ENCODE results near the gene HEATR1. TPM values are rescaled to one million over a fixed set of nuclear protein-coding genes. Genes with fewer than 3 reads are reported as not detected.
A peak's percentile ranks its signal among the peaks of the same experiment; 100 is the strongest.

Gene HEATR1
- total RNA-seq, 2 experiments from 2014 or later, result 34.4 to 69.0 TPM

GRCh38 chr1:236545621-236546169 lies 58.6 kb downstream of the HEATR1 start:
- Histone ChIP-seq H3K79me2 (ENCODE audit: insufficient read depth, low read depth, low read length) (no peaks in the 10 kb centered on the region), H3K9me3 (ENCODE audit: low read length) (no peaks in the 10 kb centered on the region), H3K36me3 (ENCODE audit: insufficient read depth, low read length) (peaks cover 82% of the 10 kb centered on the region), H4K20me1 (ENCODE audit: insufficient read depth, low read length) (no peaks in the 10 kb centered on the region), H3K27ac (ENCODE audit: low read depth, low read length, poor library complexity, severe bottlenecking) (no peak overlapping the region), H2AFZ (ENCODE audit: low read length) (no peak overlapping the region), H3K4me1 (ENCODE audit: insufficient read depth, low read length, poor library complexity, severe bottlenecking) (no peaks in the 10 kb centered on the region), H3K4me2 (ENCODE audit: low read length) (no peak overlapping the region), H3K4me3 (ENCODE audit: low read depth, low read length, poor library complexity, severe bottlenecking) (no peak overlapping the region), H3K9me2 (ENCODE audit: insufficient read depth, low read length) (no peaks in the 10 kb centered on the region)
- DNase-seq (ENCODE audit: low spot score), result no peak
- CTCF ChIA-PET (ENCODE audit: unreplicated experiment), result no interaction called here
- no TSS peak for BruUV-seq (replicated peaks)
- POLR2A ChIA-PET, result no interaction called here
- intact Hi-C loops (cut with micrococcal nuclease; ENCODE audit: unreplicated experiment), result no loop called here
- TF ChIP-seq CTCF (conservative IDR thresholded peaks at IDR 0.05; ENCODE audit: low read length), result no peak
- TF ChIP-seq EZH2phosphoT487 (IDR thresholded peaks at IDR 0.05; ENCODE audit: borderline replicate concordance, low read depth, low read length), result no peak

GRCh38 chr1:236543065-236543669 lies 61.1 kb downstream of the HEATR1 start:
- Histone ChIP-seq H3K9me3 (ENCODE audit: low read length) (no peaks in the 10 kb centered on the region), H3K4me2 (ENCODE audit: low read length) (no peak overlapping the region), H4K20me1 (ENCODE audit: insufficient read depth, low read length) (no peaks in the 10 kb centered on the region; the same call in 1 of the 2 replicates), H3K79me2 (ENCODE audit: insufficient read depth, low read depth, low read length) (no peaks in the 10 kb centered on the region), H3K9me2 (ENCODE audit: insufficient read depth, low read length) (no peaks in the 10 kb centered on the region), H3K27ac (ENCODE audit: low read depth, low read length, poor library complexity, severe bottlenecking) (no peak overlapping the region), H3K36me3 (ENCODE audit: insufficient read depth, low read length) (peaks cover 56% of the 10 kb centered on the region), H2AFZ (ENCODE audit: low read length) (no peak overlapping the region), H3K4me3 (ENCODE audit: low read depth, low read length, poor library complexity, severe bottlenecking) (no peak overlapping the region), H3K4me1 (ENCODE audit: insufficient read depth, low read length, poor library complexity, severe bottlenecking) (no peaks in the 10 kb centered on the region)
- no TSS peak for BruUV-seq (replicated peaks)
- CTCF ChIA-PET (ENCODE audit: unreplicated experiment), result no interaction called here
- DNase-seq (ENCODE audit: low spot score), result no peak
- intact Hi-C loops (cut with micrococcal nuclease; ENCODE audit: unreplicated experiment), result no loop called here
- no peak for TF ChIP-seq EZH2phosphoT487 (IDR thresholded peaks at IDR 0.05; ENCODE audit: borderline replicate concordance, low read depth, low read length)
- TF ChIP-seq CTCF (conservative IDR thresholded peaks at IDR 0.05; ENCODE audit: low read length), result peak; percentile 28; the same call in 1 of the 2 replicates
- POLR2A ChIA-PET, result interaction anchor here (1.3 kb wide), 1 partner anchor 9 kb away, joined by 3 read pairs; no protein-coding TSS in a partner anchor

- intact Hi-C loops (cut with micrococcal nuclease; ENCODE audit: unreplicated experiment), result no loop called here
- TF ChIP-seq EZH2phosphoT487 (IDR thresholded peaks at IDR 0.05; ENCODE audit: borderline replicate concordance, low read depth, low read length) (no peak), CTCF (conservative IDR thresholded peaks at IDR 0.05; ENCODE audit: low read length) (no peak)
- no TSS peak for BruUV-seq (replicated peaks)
- Histone ChIP-seq H3K27ac (ENCODE audit: low read depth, low read length, poor library complexity, severe bottlenecking) (no peak overlapping the region), H3K9me3 (ENCODE audit: low read length) (no peaks in the 10 kb centered on the region), H3K79me2 (ENCODE audit: insufficient read depth, low read depth, low read length) (no peaks in the 10 kb centered on the region), H4K20me1 (ENCODE audit: insufficient read depth, low read length) (no peaks in the 10 kb centered on the region; the same call in 1 of the 2 replicates), H3K4me2 (ENCODE audit: low read length) (no peak overlapping the region), H3K4me1 (ENCODE audit: insufficient read depth, low read length, poor library complexity, severe bottlenecking) (no peaks in the 10 kb centered on the region), H3K36me3 (ENCODE audit: insufficient read depth, low read length) (peaks cover 42% of the 10 kb centered on the region), H3K9me2 (ENCODE audit: insufficient read depth, low read length) (no peaks in the 10 kb centered on the region), H3K4me3 (ENCODE audit: low read depth, low read length, poor library complexity, severe bottlenecking) (no peak overlapping the region), H2AFZ (ENCODE audit: low read length) (no peak overlapping the region)
- DNase-seq (ENCODE audit: low spot score), result no peak
- CTCF ChIA-PET (ENCODE audit: unreplicated experiment), result no interaction called here
- POLR2A ChIA-PET, result no interaction called here
Observed at GRCh38 chr1:236541710-236542109, 62.6 kb downstream of the HEATR1 start.
